Activated B cell treated with CpG ODN at 0.5 μM for 24 hours (primary cell): ENCODE data around the gene FLACC1. TPM values are rescaled to one million over a fixed set of nuclear protein-coding genes. Genes with fewer than 3 reads are reported as not detected.

Source experiments
- ATAC-seq: fragments of 200-7000 bp; cut with Tn5 transposase; one replicate; pipeline ENCODE4 v1.10.0; 2021; ENCODE audit warnings: low read depth, mild to moderate bottlenecking, moderate library complexity
- CTCF ChIA-PET: fragments of 350-600 bp; sonication (Branson Sonifier 250); formaldehyde crosslinking; loops from one replicate; lab custom pipeline; 2021; ENCODE audit warnings: antibody characterized with exemption; lab: Charles Lee
- POLR2A ChIA-PET: fragments of 350-600 bp; sonication (Branson Sonifier 250); formaldehyde crosslinking; loops from one replicate; lab custom pipeline; 2021; ENCODE audit warnings: antibody characterized with exemption; lab: Charles Lee
- DNase-seq: peaks from one replicate; pipeline ENCODE4 v3.0.0; 2022
- H3K27ac Mint-ChIP-seq: one replicate; pipeline ENCODE4 v1.8.0; 2020; ENCODE audit warnings: mixed read lengths
- H3K27me3 Mint-ChIP-seq: one replicate; pipeline ENCODE4 v1.8.0; 2021; ENCODE audit warnings: mixed read lengths
- H3K36me3 Mint-ChIP-seq: one replicate; pipeline ENCODE4 v1.8.0; 2021; ENCODE audit warnings: low read depth, mixed read lengths
- H3K4me1 Mint-ChIP-seq: one replicate; pipeline ENCODE4 v1.8.0; 2021; ENCODE audit warnings: mixed read lengths
- H3K4me3 Mint-ChIP-seq: one replicate; pipeline ENCODE4 v1.8.0; 2020; ENCODE audit warnings: mild to moderate bottlenecking, mixed read lengths
- H3K9me3 Mint-ChIP-seq: one replicate; pipeline ENCODE4 v1.8.0; 2020; ENCODE audit warnings: mixed read lengths
- CTCF ChIP-seq: fragments of 200-600 bp; IDR thresholded peaks from one replicate; pipeline ENCODE4 v1.8.0; 2022; ENCODE audit warnings: antibody characterized with exemption, mild to moderate bottlenecking
- intact Hi-C: fragments of 100-400 bp; cut with micrococcal nuclease; formaldehyde crosslinking; loops from one replicate; pipeline ENCODE4 v1.15.1; 2024
- total RNA-seq: library from RNA; stranded (reverse); gene quantifications from 2 replicates; pipeline ENCODE4 v1.2.3, GENCODE V29; 2022

The FLACC1 gene
- total RNA-seq, 1 donor from 2014 or later: 4.6 TPM

GRCh38 chr2:201402651-201403562, 45.8 kb upstream of the FLACC1 start:
- H3K27ac Mint-ChIP-seq: no peak overlapping the region
- no peaks in the 10 kb centered on the region for H3K27me3 Mint-ChIP-seq
- DNase-seq (no peak), ATAC-seq (no peak)
- H3K36me3 Mint-ChIP-seq: peaks cover 50% of the 10 kb centered on the region
- peaks cover 12% of the 10 kb centered on the region for H3K4me1 Mint-ChIP-seq
- H3K4me3 Mint-ChIP-seq: no peak overlapping the region
- ChIA-PET POLR2A (no interaction called here), CTCF (no interaction called here)
- no peaks in the 10 kb centered on the region for H3K9me3 Mint-ChIP-seq
- intact Hi-C loops: no loop called here
- no peak for TF ChIP-seq CTCF

- DNase-seq (no peak), ATAC-seq (no peak)
- POLR2A ChIA-PET: interaction anchor here (0.5 kb wide), 1 partner anchor 353 kb away, joined by 3 read pairs; no protein-coding TSS in a partner anchor
- intact Hi-C loops: no loop called here
- Mint-ChIP-seq H3K36me3 (peaks cover 52% of the 10 kb centered on the region), H3K4me3 (no peak overlapping the region), H3K27ac (no peak overlapping the region), H3K27me3 (no peaks in the 10 kb centered on the region), H3K9me3 (no peaks in the 10 kb centered on the region), H3K4me1 (peaks cover 11% of the 10 kb centered on the region)
- no peak for TF ChIP-seq CTCF
- CTCF ChIA-PET: no interaction called here
Measured at GRCh38 chr2:201401815-201402214, 44.7 kb upstream of the FLACC1 start.

- intact Hi-C loops: no loop called here
- no peak overlapping the region for H3K4me3 Mint-ChIP-seq
- no peak for TF ChIP-seq CTCF
- ChIA-PET POLR2A (no interaction called here), CTCF (no interaction called here)
- DNase-seq (no peak), ATAC-seq (no peak)
- H3K9me3 Mint-ChIP-seq: no peaks in the 10 kb centered on the region
- H3K27me3 Mint-ChIP-seq: no peaks in the 10 kb centered on the region
- peaks cover 72% of the 10 kb centered on the region for H3K36me3 Mint-ChIP-seq
- H3K27ac Mint-ChIP-seq: no peak overlapping the region
- peaks cover 9% of the 10 kb centered on the region for H3K4me1 Mint-ChIP-seq
Measured at GRCh38 chr2:201396595-201396994, 39.5 kb upstream of the FLACC1 start.

GRCh38 chr2:201383136-201383535, 26.0 kb upstream of the FLACC1 start:
- DNase-seq (no peak), ATAC-seq (no peak)
- H3K9me3 Mint-ChIP-seq: no peaks in the 10 kb centered on the region
- no peaks in the 10 kb centered on the region for H3K4me1 Mint-ChIP-seq
- H3K36me3 Mint-ChIP-seq: peaks cover 74% of the 10 kb centered on the region
- CTCF ChIA-PET: no interaction called here
- POLR2A ChIA-PET: no interaction called here
- H3K27ac Mint-ChIP-seq: no peak overlapping the region
- H3K27me3 Mint-ChIP-seq: no peaks in the 10 kb centered on the region
- intact Hi-C loops: no loop called here
- no peak for TF ChIP-seq CTCF
- H3K4me3 Mint-ChIP-seq: no peak overlapping the region

- intact Hi-C loops: no loop called here
- Mint-ChIP-seq H3K4me3 (no peak overlapping the region), H3K4me1 (peaks cover 5% of the 10 kb centered on the region), H3K27ac (no peak overlapping the region), H3K9me3 (no peaks in the 10 kb centered on the region), H3K27me3 (no peaks in the 10 kb centered on the region), H3K36me3 (peaks cover 54% of the 10 kb centered on the region)
- TF ChIP-seq CTCF: no peak
- POLR2A ChIA-PET: no interaction called here
- CTCF ChIA-PET: interaction anchor here (0.8 kb wide), 1 partner anchor 415 kb away, joined by 3 read pairs; the partner anchor contains the start of gene ORC2
- ATAC-seq: no peak
- DNase-seq: no peak
Measured at GRCh38 chr2:201378496-201379397, 21.6 kb upstream of the FLACC1 start.
